AG09309 (cell line): ENCODE data around the gene TSC22D4.

Source experiments
- DNase-seq: peaks from one replicate; pipeline ENCODE4 v3.0.0-alpha.2; 2010; ENCODE audit warnings: low read depth
- H3K4me3 ChIP-seq: 2 replicates; pipeline ENCODE4 v1.5.1; 2011; ENCODE audit warnings: mild to moderate bottlenecking, low read depth, low read length, moderate library complexity; ENCODE audit not compliant: control insufficient read depth
- TF ChIP-seq, protein P1 (sequence below): IDR thresholded peaks from 2 replicates; pipeline ENCODE4 v1.5.1; 2011; ENCODE audit warnings: mild to moderate bottlenecking, low read depth, low read length, inconsistent platforms; ENCODE audit not compliant: insufficient read depth, control insufficient read depth; ENCODE audit errors: missing control alignments

Gene TSC22D4

DNA sequence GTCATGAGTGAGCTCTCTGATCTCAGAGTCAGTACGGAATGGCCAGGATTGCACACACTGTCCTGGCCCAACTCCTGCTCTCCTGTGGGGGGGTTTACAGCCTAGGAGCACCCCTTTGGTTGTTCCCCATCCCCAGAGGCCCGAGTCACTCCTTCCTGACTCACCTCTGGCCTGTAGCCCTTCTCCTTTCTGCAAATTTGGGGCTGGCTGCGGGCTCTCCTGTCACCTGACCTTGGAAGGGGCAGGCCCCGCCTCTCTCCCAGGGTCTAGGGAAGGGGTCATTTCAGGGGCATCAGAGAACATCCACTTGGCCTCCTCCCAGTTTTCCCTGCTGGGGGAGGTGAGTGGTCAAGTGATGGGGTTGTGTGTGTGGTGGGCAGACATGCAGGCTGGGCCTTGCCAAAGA is 6.5 kb upstream of the TSC22D4 start:
- H3K4me3 ChIP-seq: no peak overlapping the region
- no peak for DNase-seq
- TF ChIP-seq, protein P1, sequence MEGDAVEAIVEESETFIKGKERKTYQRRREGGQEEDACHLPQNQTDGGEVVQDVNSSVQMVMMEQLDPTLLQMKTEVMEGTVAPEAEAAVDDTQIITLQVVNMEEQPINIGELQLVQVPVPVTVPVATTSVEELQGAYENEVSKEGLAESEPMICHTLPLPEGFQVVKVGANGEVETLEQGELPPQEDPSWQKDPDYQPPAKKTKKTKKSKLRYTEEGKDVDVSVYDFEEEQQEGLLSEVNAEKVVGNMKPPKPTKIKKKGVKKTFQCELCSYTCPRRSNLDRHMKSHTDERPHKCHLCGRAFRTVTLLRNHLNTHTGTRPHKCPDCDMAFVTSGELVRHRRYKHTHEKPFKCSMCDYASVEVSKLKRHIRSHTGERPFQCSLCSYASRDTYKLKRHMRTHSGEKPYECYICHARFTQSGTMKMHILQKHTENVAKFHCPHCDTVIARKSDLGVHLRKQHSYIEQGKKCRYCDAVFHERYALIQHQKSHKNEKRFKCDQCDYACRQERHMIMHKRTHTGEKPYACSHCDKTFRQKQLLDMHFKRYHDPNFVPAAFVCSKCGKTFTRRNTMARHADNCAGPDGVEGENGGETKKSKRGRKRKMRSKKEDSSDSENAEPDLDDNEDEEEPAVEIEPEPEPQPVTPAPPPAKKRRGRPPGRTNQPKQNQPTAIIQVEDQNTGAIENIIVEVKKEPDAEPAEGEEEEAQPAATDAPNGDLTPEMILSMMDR: no peak

DNA sequence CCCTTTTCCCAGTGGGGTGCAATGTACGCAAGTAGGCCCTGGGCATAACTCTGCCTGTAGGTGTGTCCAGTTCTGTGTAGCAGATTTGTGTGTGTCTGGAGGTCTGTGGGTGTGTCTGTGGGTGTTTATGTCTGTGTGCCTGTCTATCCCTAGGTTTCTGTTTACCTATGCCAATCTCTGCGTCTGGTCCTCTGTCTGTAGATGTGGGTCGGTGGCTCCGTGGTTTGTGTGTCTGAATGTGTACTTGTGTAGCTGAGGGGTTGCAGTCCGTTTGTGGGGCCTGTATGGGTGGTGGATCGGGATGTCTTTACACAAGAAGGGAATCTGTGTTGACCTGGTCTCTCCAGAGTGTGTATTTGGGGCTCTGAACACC is 5.6 kb upstream of the TSC22D4 start:
- DNase-seq: no peak
- no peak overlapping the region for H3K4me3 ChIP-seq
- TF ChIP-seq, protein P1: no peak

DNA sequence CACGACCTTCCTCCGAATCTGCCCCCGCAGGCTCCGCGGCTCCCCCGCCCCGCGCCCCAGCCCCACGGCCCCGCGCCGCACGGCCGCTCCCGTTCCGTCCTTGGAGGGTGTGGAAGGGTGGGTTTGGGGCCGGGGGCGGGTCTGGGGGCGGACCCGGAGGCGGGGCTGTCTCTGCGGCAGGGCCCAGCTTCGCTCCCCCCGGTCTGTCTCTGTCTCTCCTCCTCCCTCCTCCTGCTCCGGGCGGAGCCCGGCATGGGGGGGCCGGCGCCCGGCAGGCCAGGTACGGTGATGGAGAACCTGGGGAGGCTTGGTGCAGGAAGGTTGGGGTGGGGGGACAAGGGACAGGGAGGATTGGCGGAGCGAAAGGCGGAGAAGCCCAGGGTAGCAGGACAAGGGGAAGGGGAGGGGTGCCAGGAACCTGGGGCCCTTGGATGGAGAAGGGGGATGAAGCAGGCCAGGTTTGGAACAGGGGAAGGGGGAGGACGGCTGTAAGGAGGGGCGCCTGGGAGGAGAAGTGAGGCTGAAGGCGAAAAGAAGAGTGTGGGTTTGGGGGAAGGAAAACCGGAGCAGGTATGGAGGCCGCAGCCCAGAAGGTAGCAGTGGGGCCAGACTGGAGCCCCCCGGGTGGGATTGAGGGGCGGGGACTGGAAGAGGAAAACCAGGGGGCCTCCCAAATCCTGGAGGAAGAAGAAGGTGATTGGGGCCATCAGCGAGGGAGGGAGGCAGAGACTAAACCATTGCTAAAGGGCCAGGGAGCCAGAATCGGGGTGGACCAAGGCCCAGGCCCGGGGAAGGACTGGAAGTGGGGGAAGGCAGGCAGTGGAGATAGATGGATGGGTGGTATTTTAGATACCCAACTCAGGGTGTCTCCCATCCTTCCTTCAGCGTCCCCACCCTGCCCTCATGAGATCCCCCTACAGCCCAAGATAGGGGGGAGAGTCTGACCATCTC is 5.0 kb upstream of the TSC22D4 start, which contains the start of gene NYAP1:
TSS of gene NYAP1 (plus strand) at position 206 of the 951 bp plus-strand sequence. CDS start 1,385 bp downstream, outside the sequence.
- H3K4me3 ChIP-seq: peak within 1 kb of the TSS; percentile 57
- DNase-seq: no peak
- TF ChIP-seq, protein P1: no peak

DNA sequence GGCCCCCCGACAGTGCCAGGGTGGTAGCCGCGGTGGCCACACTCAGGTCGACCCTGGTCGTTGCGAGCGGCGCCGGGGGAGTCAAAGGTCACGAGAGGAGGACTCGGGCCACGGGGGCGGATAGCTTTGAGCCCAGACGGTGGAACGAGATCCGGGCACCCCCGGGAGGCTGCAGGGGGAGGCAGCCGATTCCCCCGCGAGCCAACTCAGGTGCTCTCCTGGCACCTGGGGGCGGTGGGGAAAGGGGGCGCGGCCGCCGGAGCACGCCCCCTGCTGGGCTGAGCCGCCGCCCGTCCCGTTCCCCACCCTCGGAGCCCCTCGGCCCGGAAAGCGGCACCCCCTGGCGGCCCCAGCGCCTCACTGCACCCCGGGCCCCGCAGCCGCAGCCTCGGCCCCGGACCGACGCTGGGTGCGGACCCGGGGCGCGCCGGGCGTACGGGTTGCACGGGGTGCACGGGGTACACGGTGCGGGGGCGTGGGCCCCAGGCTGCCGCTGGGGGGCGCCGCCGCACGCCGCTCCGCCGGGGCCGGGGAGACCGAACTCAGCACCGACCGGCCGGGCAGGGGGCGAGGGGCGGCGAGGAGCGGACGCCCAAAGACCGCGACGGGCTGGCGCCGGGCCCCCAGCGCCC is 4.2 kb upstream of the TSC22D4 start:
- DNase-seq: no peak
- H3K4me3 ChIP-seq: peak overlapping the region; percentile 57
- TF ChIP-seq, protein P1: peak; percentile 53

DNA sequence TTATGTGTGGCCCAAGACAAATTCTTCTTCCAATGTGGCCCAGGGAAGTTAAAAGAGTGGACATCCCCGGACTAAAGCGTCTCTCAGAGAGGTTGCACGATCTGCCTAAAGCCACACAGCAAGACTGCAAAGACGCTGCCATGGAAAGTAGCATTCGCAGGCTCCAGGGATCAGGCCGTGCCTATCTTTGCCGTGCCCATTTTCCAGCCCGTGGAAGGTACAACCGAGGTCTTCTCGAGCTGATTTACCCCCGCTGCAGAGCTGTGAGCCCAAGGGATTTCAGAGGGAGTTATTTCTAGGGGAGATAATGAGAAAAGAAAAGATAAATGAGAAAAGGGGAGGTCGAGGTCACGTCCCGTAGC is 3.7 kb upstream of the TSC22D4 start:
- TF ChIP-seq, protein P1: no peak
- H3K4me3 ChIP-seq: peak overlapping the region; percentile 57

DNA sequence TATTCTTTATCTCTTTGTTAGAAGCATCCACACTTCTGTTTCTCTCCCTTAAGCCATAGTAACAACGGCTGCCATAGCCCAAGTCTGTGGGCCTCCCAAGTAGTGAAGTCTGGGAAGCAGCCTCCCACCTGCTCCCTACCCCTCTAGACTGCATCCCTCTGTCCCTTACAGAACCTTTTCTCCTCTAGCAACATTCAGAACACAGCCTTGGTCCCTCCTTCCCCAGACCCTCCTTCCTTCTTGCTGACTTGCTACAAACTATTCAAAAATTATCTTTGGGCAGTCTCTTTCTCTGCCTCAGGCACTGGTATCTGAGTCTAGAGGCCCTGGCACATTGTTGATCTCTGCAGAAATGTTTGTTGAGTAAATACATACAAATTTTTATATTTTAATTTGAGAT is 2.5 kb upstream of the TSC22D4 start:
- TF ChIP-seq, protein P1: no peak
- H3K4me3 ChIP-seq: no peak overlapping the region
- DNase-seq: no peak

More for the DNA sequence above, 3.7 kb upstream of the TSC22D4 start:
- no peak for DNase-seq
